CD4-positive, alpha-beta T cell treated with Interleukin-1 beta for 1 hour (primary cell): ENCODE measurements around the gene ABCC4.

Experiments used
- DNase-seq, 2 donors: peaks; one replicate each; pipeline ENCODE4 v3.0.0-alpha.2; 2020 to 2022

ABCC4 gene

DNA sequence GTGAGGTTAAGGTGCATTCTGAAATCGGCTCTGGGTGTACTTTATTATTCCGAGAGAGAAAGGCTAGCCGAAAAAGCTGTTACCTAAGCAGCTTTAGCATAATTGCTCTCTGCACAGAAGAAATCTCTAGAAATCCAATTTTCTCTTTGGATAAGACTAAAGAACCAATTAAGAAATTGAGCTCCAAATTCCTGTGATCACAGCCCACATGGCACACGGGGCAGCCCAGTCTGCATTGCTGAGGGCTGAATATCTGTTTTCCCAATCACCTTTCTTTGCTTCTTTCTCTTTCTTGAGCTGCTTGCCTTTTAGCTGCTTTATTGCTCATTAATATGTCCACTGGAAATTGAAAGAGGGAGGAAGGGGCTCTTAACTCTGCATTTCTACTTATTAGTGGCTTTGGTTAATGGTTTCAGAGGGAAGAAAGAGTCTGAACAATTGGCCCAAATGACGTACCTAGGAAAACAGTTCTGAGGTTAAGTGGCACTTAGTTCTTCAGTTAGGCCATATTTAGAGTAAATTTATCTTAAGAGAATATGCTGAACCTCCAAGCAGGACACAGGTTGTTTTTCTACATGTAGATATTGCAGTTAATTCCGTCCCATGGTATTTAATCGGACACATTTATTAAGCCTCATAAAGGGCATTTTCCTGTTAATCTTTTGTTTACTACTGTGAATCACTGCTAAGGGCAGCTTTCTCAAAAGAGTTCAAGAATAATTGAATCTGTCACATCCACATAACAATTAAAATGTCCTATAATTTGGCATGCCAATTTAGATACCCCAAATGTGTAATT is 265.7 kb downstream of the ABCC4 start:
- DNase-seq = no peak

DNA sequence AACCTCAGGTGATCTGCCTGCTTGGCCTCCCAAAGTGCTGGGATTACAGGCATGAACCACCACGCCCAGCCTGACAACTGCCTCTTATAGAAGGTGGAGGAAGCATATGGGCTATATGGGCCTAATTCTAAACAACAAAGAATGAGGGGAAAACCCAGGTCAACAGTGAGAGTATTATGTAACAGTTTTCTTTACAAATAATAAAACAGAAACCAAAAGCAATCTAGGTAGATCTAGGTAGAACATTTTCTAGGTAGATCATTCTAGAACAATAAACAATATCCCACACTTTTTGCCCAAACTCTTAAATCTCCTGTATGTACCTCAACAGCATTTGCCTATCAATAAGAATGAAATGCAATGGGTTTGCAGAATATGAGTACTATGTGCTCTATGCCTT is 267.4 kb downstream of the ABCC4 start:
- DNase-seq = no peak

DNA sequence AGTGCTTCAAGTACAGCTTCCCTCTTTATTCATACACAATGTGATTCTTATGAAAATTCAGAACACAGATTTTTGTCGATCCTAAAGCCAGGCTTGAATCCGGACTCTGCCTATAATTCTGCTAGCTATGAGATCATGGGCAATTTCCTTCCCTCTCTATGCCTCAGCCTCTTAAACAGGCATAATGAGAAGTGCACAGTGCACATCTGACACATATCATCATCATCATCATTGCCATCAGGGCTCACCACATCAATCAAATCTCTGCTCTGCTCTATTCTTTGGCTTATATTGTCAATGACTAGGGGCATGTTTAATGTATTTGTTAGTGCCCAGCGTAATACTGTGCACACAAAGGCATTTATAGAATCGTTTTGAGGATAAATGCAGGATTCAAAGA is 269.1 kb downstream of the ABCC4 start:
- DNase-seq = no peak

DNA sequence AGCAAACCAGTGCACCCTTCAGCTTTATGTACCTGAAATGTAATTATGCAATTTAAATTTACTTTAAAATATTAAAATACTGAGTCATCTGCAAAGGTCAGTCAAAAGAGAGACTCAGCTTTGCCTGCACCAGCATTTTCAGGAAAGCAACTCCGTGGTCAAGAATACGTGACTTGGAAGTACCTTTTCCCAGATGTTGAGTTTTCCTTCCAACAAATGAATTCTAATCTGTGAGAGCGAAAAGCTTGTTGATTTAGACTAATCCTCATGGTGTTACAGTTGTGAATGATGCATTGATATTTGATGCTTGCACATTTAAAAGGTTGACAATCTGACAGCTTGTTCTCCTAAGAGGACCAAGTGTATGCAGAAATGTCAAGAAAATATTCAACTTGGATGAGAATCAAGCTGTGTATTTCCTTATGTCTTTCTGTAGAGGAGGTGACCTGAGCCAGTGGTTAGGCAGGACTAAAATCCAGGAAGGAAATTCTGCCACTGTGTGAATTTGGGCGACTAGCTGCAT is 270.4 kb downstream of the ABCC4 start:
- DNase-seq = no peak

DNA sequence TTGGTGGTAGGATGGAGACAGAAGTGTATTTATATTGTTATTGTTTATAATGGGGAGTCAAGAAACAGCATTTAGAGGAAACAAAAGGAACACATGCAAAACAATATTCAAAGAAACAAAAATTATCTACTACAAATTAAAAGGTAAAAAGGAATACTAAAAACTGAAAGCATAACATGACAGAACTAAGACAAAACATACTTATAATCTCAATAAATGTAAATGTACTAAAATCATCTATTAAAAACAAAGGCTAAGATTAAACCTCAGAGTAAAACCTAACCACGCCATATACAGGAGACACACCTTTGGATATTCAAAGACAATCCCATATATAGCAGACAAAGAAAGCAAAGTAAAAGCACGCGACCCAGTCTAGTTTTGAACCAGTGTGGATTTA is 273.6 kb downstream of the ABCC4 start:
- DNase-seq = no peak

DNA sequence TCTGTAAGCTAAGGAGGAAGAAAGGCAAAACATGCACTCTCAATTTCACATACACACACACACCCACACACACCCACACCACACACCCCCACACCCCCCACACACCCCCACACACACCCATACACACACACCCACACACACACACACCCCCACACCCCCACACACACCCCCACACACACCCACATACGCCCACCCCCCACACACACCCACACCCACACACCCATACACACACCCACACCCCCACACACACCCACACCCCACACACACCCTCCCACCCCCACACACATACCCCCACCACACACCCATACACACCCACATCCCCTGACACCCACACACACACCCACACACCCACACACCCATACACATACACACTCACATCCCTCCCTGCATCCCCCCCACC is 276.1 kb downstream of the ABCC4 start:
- no peak for DNase-seq

DNA sequence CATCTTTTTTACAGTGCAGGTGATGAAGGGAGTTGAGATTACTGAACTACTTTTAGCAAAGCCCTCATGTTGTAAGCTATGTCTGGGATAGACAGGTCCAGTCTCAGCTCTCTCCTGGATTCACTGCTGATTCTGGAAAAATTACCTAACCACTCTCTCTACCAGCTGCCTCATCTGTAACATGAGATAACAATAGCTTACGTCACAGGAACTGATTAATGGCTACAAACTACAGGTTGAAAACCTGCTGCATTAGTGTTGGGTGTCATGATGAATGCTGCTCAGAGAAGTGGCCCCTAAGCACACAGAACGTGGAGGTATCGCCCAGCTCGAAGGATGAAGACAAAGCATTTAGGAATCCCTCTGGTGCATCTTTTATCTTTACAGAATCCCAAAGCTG is 277.8 kb downstream of the ABCC4 start:
- no peak for DNase-seq

DNA sequence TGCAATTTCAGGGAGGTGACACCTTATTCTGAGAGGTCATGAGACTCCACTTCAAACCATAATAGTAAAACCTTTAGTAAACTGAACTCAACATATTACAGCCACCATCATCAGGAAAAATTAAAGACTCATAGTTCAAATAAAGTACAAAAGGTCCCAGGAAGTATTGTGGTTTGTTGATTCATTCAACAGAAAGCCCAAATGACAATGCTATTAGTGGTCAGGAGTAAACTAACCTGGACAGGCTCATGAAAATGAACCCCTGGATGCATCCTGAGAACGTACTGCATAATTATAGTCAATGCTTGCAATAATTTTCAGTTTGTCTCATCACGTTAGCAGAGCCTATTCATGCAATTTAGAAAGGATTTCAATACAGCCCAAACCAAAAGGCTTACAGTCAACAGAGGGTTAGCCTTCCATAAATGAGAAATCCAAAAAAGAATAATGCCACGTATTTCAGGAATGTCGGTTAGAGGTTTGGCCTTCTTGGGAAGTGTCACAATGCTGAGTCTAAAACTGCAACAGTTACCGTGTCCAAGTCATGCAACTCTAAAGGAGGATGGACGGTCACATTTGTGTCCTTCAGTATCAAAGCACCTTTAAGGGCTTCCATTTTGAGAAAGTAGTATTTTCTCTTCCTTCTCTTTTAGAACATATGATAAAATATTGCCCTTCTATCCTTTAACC is 280.8 kb downstream of the ABCC4 start:
- DNase-seq = no peak

DNA sequence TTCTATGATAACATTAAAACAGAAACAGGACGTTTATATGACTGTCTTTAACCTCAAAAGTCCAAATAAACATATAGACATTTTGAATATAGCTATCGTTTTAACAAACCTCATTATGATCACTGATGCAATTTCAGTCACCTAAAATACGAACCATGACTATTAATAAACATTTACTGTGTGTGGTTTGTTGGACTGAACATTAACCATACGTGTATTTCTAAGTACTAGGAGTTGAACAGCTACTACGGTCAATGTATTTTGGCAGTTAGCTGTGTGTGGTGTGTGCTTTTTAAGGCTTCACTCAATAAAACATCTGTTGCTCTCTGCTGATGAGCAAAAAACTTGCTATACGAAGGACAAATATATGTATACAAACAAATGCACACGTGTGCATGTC is 281.4 kb downstream of the ABCC4 start:
- no peak for DNase-seq

DNA sequence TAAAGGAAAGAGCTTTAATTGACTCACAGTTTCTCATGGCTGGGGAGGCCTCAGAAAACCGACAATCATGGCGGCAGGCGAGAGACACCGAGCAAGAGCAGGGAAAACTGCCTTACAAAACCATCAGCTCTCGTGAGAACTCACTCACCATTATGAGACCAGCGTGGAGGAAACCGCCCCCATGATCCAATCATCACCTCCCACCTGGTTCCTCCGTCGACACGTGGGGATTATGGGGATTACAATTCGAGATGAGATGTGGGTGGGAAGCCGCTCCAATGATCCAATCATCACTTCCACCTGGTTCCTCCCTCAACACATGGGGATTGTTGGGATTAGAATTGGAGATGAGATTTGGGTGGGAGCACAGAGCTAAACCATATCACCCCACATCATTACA is 293.9 kb downstream of the ABCC4 start:
- DNase-seq = no peak

DNA sequence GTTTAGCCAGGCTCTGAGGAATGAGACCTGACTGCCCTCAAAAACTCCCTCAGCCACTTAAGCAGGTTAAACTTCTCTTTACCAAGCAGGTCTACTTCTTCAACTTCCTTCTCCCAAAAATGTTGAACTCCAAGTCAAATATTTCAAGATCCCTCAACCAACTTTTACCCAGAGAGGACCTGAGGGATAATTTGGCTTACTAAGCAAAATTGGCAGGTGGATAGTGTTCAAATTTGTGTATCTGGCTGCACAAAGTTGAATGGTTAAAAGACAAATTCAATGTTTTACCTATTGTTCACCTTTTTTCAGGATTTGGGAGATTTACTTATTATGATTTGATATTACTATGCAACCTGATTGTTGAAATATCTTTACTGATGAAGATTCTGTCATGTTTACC is 296.0 kb downstream of the ABCC4 start:
- no peak for DNase-seq

DNA sequence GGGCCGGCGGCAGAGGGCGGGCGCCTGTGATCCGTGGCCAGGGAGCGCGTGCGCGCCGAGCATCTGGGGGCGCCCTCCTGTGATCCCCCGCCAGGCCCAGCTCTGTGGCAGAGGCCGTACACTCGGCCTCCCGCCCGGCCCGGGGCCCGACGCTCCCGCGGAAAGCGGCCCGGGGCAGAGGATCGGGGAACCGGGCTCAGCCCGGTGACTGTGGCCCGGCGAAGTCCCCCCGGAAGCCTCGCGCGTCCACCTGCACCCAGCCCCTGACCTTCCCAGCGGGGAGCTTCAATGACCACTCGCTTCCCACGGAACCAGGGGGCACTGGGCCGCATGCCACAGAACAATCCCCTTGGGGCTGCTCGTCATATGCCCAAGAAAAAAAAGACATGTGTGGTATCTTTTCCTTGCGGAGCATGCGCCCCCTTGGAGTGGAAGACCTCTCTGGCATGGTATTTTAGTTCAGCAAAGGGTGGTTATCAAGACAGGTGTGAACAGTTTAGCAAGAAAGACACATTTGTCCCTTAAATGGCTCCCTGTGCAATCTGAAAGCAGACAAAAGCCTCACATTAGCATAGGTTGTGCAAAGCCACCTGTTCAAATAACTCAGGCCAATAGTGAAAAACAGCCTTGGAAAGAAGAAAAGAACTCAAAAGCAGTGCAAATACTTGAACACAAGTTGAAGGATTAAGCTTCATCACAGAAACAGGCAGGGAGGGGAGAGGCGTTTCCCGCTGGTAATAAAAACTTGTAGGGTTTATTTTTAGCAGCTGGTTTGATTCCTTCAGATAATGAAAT is 298.0 kb downstream of the ABCC4 start:
- DNase-seq = no peak

DNA sequence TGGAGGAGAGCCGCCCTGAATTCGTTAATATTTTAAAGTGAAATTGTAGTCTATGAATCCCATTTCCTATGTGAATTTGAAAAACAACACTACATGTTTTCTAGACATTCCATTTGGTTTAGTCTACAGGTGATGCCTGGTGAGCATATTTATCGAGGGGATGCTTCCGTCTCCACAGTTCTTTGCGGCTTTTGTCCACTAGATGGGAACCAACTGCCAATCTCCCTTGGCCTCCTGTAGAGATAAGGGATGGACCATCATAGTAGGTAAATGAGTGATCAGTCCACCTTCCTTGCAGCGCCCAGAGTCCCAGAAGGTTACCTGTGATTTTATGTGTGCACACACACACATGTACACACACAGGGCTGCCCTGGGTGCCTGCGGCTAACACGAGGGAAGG is 299.1 kb downstream of the ABCC4 start:
- no peak for DNase-seq

DNA sequence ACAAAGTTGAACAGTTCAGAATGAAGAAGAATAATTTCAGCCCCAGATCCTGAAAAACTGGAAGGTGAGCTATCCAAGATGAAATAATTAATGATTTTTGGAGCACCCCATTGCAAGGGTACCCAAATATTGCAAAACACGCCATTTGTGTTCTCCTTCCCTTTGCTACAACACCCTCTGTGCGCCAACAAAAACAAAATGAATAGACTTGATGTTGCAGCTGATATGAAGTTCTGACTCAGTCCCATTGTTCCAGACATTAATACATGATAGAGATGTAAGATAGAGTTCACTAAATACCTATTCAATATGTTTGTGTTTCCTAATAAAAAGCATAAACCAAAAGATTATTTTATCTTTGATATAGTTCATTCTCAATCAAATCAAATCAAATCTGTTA is 301.4 kb downstream of the ABCC4 start:
- no peak for DNase-seq

DNA sequence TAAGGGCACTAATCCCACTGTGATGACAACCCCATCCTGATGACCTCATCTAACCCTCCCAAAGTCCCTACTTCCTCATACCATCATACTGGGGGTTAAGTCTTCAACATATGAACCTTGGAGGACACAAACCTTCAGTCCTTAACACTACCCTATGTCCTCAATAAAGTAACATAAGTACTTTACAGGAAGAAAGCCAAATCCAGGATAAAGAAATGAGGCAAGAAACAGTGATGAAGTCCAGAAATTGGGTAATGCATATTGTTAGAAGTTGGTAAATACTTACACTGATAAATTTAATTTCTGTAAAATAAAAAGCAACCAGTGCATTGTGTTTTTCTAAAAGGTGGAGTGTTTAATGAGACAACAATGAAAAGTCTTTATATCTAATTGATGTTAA is 304.1 kb downstream of the ABCC4 start:
- DNase-seq = no peak

DNA sequence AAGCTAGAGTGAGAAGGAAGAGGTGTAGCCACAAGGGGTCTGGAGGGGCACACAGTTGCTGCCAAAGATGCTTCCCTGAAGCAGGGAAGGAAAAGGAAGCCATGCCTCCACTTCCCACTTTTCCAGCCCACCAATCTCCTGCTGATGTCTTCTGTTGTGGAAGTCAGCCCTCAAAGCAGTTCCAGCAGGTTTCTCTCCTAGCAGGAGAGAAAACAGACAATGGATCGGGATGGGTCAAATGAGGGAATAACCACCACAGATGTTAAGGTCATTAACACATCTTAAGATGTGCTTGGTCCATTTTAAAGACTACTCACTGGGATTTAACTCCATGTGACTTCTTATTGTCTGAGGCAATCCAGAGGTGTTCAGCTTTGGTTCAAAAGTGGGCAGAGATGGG is 304.8 kb downstream of the ABCC4 start:
- no peak for DNase-seq

DNA sequence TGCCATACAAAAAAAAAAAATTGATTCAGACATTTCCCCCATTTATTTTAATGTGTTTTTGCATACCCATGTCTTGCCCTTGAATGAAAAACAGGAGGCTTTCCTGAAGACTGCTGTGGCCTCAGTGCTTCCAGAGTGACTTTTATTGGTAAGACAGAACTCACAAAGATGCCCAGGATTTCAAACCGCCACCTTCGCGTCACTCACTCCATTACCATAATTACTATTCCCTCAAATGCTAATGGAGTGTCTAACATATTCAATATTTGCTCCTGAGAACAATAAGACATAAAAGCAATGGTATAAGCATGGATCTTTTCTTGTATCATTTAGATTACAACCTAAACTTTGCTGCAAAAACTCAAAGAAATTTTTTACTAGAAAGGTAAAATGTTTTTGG is 306.7 kb downstream of the ABCC4 start:
- no peak for DNase-seq

DNA sequence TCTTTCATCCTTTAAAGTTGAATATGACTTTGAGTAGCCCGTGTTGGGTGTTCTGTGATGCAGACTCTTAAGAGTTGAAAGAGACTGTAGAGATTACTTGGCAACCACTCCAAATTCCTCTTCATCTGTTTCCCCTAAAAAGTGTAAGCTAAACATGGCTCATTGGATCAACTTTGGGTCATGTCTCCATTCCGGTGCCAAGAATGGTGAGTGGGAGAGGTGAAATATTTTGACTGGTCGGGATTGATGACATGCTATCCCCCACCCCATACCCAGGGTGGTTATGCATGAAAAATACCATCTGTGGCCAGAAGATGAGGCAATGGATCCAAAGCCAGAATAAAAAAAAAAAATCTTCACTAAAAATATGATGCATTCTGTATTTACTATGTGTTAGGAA is 307.6 kb downstream of the ABCC4 start:
- DNase-seq = no peak

DNA sequence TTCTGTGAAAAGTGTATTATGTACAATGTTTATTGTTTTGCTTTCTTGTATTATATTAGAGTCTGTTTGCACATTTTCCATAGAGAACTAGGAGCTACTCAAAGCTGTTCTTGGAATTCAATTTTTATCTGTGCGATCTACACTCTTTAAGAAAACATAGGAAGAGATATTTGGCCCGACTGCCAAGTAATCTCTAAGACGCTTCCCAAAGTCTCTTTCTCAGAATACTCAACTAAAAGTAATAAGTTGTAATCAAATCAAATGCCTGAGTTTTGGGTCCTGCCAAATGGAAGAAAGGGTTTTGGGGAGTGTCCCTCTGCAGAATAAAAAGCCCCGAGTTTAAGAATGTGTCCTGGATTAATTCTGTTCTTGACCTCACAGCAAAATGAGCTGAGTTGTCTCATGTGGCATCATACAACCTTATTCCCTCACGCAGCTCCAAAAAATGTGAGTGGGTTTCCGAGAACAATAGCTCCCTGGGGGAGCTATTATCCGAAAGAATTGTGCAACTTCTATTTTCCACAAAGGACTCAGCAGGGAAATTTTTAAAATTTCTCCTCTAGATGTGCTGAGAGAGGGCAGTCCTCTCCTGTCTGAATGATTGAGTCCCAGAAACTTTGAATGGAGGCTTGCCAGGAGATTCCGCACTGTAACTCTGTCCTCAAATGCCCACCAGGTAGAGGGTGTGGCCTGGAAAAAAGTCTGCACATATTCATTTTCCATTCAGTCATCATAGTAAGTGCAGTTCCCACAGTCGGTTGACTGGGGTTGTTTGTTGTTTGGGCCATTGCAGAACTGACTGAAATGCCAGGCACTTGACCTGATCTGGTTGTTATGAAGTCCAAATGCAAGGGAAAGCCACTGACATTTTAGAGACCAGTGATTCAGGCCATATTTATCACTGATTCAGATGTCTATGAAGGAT is 309.0 kb downstream of the ABCC4 start:
- no peak for DNase-seq

DNA sequence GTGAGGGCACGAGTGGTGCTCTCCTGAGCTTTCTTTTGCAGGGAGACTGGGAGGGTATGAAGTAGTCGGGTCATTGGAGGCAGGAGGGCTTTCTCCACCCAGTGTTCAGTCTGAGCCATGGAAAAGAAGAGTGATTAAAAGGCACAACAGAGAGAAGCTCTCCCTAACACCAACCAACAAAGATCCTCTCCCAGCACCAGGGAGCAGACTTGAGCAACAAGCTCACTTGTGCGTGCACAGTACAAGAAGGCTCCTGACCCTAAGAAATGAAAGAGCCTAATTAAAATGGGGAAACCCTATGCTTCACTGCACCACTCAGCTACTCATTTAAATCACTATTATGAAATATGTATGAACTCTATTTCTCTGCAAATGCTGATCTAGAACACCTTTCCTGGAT is 312.6 kb downstream of the ABCC4 start:
- DNase-seq = no peak

DNA sequence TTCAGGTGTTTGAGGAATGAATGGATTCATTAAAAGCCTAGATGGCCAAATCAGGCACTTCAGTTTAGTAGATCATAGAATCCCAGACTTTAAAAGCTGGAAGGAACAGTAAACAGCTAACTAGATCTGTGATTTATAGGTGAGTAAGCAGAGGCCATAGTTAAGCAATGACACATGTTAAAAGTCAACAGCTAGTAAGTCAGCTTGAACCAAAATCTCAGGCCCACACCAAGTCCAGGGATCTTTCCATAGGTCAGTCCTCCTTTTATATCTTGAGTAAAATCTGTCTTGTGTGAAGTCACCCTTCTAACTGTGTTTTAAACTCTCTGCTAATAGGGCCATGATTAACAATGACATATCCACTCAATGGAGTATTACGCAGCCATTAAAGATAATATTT is 313.4 kb downstream of the ABCC4 start:
- no peak for DNase-seq

DNA sequence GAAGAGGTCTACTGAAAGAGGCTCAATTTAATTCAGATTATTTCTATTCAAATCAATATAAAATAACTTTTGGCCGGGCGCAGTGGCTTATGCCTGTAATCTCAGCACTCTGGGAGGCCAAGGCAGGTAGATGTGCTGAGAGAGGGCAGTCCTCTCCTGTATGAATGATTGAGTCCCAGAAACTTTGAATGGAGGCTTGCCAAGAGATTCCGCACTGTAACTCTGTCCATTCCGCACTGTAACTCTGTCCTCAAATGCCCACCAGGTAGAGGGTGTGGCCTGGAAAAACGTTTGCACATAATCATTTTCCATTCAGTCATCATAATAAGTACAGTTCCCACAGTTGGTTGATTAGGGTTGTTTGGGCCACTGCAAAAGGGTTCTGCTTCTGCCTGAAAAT is 314.2 kb downstream of the ABCC4 start:
- no peak for DNase-seq

DNA sequence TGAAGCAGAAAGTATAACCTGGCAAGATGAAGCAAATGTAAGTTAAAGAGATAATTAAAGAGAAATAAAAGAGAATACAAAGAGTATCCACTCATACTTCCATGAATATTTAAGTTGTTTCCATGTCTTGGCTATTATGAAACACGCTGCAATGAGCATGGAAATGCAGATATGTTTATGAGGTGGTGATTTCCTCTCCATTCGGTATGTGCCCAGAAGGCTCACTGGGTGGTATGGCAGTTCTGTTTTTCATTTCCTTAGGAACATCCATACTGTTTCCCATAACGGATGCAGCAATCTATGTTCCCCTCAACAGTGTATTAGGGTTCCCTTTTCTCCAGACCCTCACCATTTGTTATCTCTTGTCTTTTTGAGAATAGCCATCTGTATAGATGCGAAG is 316.3 kb downstream of the ABCC4 start:
- no peak for DNase-seq
